CD14-positive monocyte (primary cell): Measurements from ENCODE around the gene OR12D1. TPM values are rescaled to one million over a fixed set of nuclear protein-coding genes. Genes with fewer than 3 reads are reported as not detected.

ENCODE experiments used
- DNase-seq, 3 donors: peaks; one replicate each; pipeline ENCODE4 v3.0.0-alpha.2; 2011 to 2022
- H2AFZ ChIP-seq: 2 replicates; pipeline ENCODE4 v1.6.0; 2012; ENCODE audit warnings: mild to moderate bottlenecking, low read depth, low read length, inconsistent platforms; ENCODE audit not compliant: insufficient read depth, poor library complexity, severe bottlenecking
- H3K27ac ChIP-seq, 2 donors: 1 replicate in 1 of 2; 2 replicates in 1 of 2; pipeline ENCODE4 v1.5.1; 2012 to 2013; ENCODE audit warnings: low read length in 2 of 2, control low read depth in 1 of 2, inconsistent platforms in 1 of 2, low read depth in 1 of 2, mild to moderate bottlenecking in 1 of 2
- H3K27me3 ChIP-seq, 2 donors: one replicate each; pipeline versions ENCODE4 v1.6.0 to v1.6.1; 2011 to 2013; ENCODE audit warnings: low read length in 2 of 2; ENCODE audit not compliant: control insufficient read depth in 2 of 2, insufficient read depth in 2 of 2
- H3K36me3 ChIP-seq, 2 donors: replicated peaks in 1 of 2; 1 replicate in 1 of 2; 2 replicates in 1 of 2; pipeline versions ENCODE4 v1.5.1 to v1.6.1; 2012 to 2013; ENCODE audit warnings: low read length in 2 of 2, control low read depth in 1 of 2, inconsistent platforms in 1 of 2, mild to moderate bottlenecking in 1 of 2; ENCODE audit not compliant: insufficient read depth in 2 of 2, control insufficient read depth in 1 of 2
- H3K4me1 ChIP-seq, 2 donors: 1 replicate in 1 of 2; 2 replicates in 1 of 2; pipeline versions ENCODE4 v1.5.1 to v1.6.1; 2012 to 2013; ENCODE audit warnings: low read length in 2 of 2, control low read depth in 1 of 2, inconsistent platforms in 1 of 2, mild to moderate bottlenecking in 1 of 2, moderate library complexity in 1 of 2; ENCODE audit not compliant: insufficient read depth in 2 of 2, control insufficient read depth in 1 of 2
- H3K4me2 ChIP-seq: replicated peaks from 2 replicates; pipeline ENCODE3; 2012; ENCODE audit warnings: low read length, moderate library complexity, mild to moderate bottlenecking; ENCODE audit not compliant: poor library complexity, severe bottlenecking; ENCODE audit errors: extremely low read depth
- H3K4me3 ChIP-seq, 3 experiments: fragments of 200-600 bp in 1 of 3; sonication (generic) in 1 of 3; replicated peaks in 1 of 3; 1 replicate in 2 of 3; 2 replicates in 1 of 3; pipeline ENCODE4 v1.5.1; 2011 to 2013; ENCODE audit warnings: low read length in 3 of 3, mild to moderate bottlenecking in 3 of 3, control low read depth in 2 of 3, low read depth in 2 of 3, inconsistent platforms in 1 of 3, moderate library complexity in 1 of 3
- H3K79me2 ChIP-seq: 2 replicates; pipeline ENCODE4 v1.6.0; 2012; ENCODE audit warnings: mild to moderate bottlenecking, control low read depth, inconsistent platforms, low read length, moderate library complexity; ENCODE audit not compliant: insufficient read depth
- H3K9ac ChIP-seq: 2 replicates; pipeline ENCODE4 v1.6.0; 2017; ENCODE audit warnings: low read length, mild to moderate bottlenecking; ENCODE audit not compliant: insufficient read depth, poor library complexity, severe bottlenecking
- H3K9me3 ChIP-seq, 2 donors: replicated peaks in 1 of 2; 1 replicate in 1 of 2; 2 replicates in 1 of 2; pipeline versions ENCODE4 v1.5.1 to v1.6.1; 2012 to 2013; ENCODE audit warnings: low read length in 2 of 2, control low read depth in 1 of 2; ENCODE audit not compliant: control insufficient read depth in 1 of 2, insufficient read depth in 1 of 2
- H4K20me1 ChIP-seq: 2 replicates; pipeline ENCODE4 v1.6.0; 2012; ENCODE audit warnings: mild to moderate bottlenecking, low read length, control low read depth, moderate library complexity; ENCODE audit not compliant: insufficient read depth
- H3K27ac Mint-ChIP-seq, 7 donors: one replicate each; pipeline ENCODE4 v1.8.0; 2020; ENCODE audit warnings: mild to moderate bottlenecking in 7 of 7, mixed read lengths in 7 of 7, moderate library complexity in 6 of 7, inconsistent platforms in 2 of 7
- H3K27me3 Mint-ChIP-seq, 3 donors: one replicate each; pipeline ENCODE4 v1.8.0; 2021 to 2022; ENCODE audit warnings: low read depth in 3 of 3, mild to moderate bottlenecking in 3 of 3, mixed read lengths in 3 of 3, moderate library complexity in 3 of 3, inconsistent platforms in 1 of 3
- H3K36me3 Mint-ChIP-seq, 2 donors: one replicate each; pipeline ENCODE4 v1.8.0; 2020; ENCODE audit warnings: mixed read lengths in 2 of 2, inconsistent platforms in 1 of 2, mild to moderate bottlenecking in 1 of 2
- H3K4me1 Mint-ChIP-seq: one replicate; pipeline ENCODE4 v1.8.0; 2020; ENCODE audit warnings: mild to moderate bottlenecking, mixed read lengths
- H3K4me3 Mint-ChIP-seq, 2 donors: one replicate each; pipeline ENCODE4 v1.8.0; 2020; ENCODE audit warnings: mild to moderate bottlenecking in 2 of 2, mixed read lengths in 2 of 2, moderate library complexity in 1 of 2
- H3K9me3 Mint-ChIP-seq, 7 donors: one replicate each; pipeline ENCODE4 v1.8.0; 2020 to 2022; ENCODE audit warnings: mixed read lengths in 7 of 7, mild to moderate bottlenecking in 6 of 7, moderate library complexity in 6 of 7, inconsistent platforms in 2 of 7
- CTCF ChIP-seq: fragments of 200-600 bp; IDR thresholded peaks from one replicate; pipeline ENCODE4 v1.8.0; 2022; ENCODE audit warnings: antibody characterized with exemption, mild to moderate bottlenecking
- WGBS: methylation state at CpG from one replicate; pipeline ENCODE4 v1.1.5; 2013; ENCODE audit warnings: missing lambda C conversion rate; ENCODE audit not compliant: insufficient coverage; 5-methylcytosine and 5-hydroxymethylcytosine counted together
- intact Hi-C, 2 donors: fragments of 100-400 bp; cut with micrococcal nuclease; formaldehyde crosslinking; loops; one replicate each; pipeline versions ENCODE4 v1.15.0 to v1.15.1; 2023
- polyA plus RNA-seq, 3 donors: library from polyadenylated mRNA; depleted of rRNA in 1 of 3; unstranded in 2 of 3; stranded (reverse) in 1 of 3; fragments of 300-500 nt in 2 of 3; fragments of >200 nt in 1 of 3; fragmentation: Illumina TruSeq in 2 of 3; gene quantifications; 1 replicate in 2 of 3; 2 replicates in 1 of 3; pipeline ENCODE4 v1.2.3, GENCODE V29; 2012 to 2021

OR12D1 gene
- polyA plus RNA-seq, 3 donors: not detected

- no peaks in the 10 kb centered on the region for H3K9me3 ChIP-seq
- Mint-ChIP-seq H3K9me3 (no peaks in the 10 kb centered on the region), H3K36me3 (no peaks in the 10 kb centered on the region), H3K4me1 (no peaks in the 10 kb centered on the region), H3K27ac (no peak within 1 kb of the TSS), H3K4me3 (no peak within 1 kb of the TSS), H3K27me3 (peaks cover 0 to 4% (median 2%) of the 10 kb centered on the region in 3 donors)
- no peak for DNase-seq
- H3K36me3 ChIP-seq: no peaks in the 10 kb centered on the region
- no peak for TF ChIP-seq CTCF
- no peaks in the 10 kb centered on the region for H3K4me1 ChIP-seq
- no peak within 1 kb of the TSS for H3K4me2 ChIP-seq
- WGBS: no CpG with 5 or more reads among the region's 1 CpG
- H3K27me3 ChIP-seq: no peaks in the 10 kb centered on the region
- H2AFZ ChIP-seq: no peak within 1 kb of the TSS
- no peak within 1 kb of the TSS for H3K27ac ChIP-seq
- intact Hi-C loops: no loop called here
- H3K4me3 ChIP-seq: no peak within 1 kb of the TSS
- no peak within 1 kb of the TSS for H3K9ac ChIP-seq
- H4K20me1 ChIP-seq: no peaks in the 10 kb centered on the region
- no peaks in the 10 kb centered on the region for H3K79me2 ChIP-seq
Observed at GRCh38 chr6:29375191-29375590, 39.5 kb upstream of the OR12D1 start, which contains the start of gene OR12D3. OR12D3 (minus strand) TSS chr6:29375291; CDS start chr6:29375287, 4 bp downstream.

- Histone ChIP-seq H3K79me2 (no peaks in the 10 kb centered on the region), H3K4me1 (no peaks in the 10 kb centered on the region), H3K4me3 (no peak overlapping the region), H3K27me3 (no peaks in the 10 kb centered on the region), H3K9me3 (no peaks in the 10 kb centered on the region), H3K4me2 (no peak overlapping the region), H4K20me1 (no peaks in the 10 kb centered on the region), H3K9ac (no peak overlapping the region), H2AFZ (no peak overlapping the region), H3K27ac (no peak overlapping the region), H3K36me3 (no peaks in the 10 kb centered on the region)
- no peak overlapping the region for H3K27ac Mint-ChIP-seq
- H3K9me3 Mint-ChIP-seq: no peaks in the 10 kb centered on the region
- no peak for DNase-seq
- no peak for TF ChIP-seq CTCF
- no peak overlapping the region for H3K4me3 Mint-ChIP-seq
- peaks cover 0 to 4% (median 2%) of the 10 kb centered on the region in 3 donors for H3K27me3 Mint-ChIP-seq
- intact Hi-C loops: no loop called here
- H3K36me3 Mint-ChIP-seq: no peaks in the 10 kb centered on the region
- H3K4me1 Mint-ChIP-seq: no peaks in the 10 kb centered on the region
Observed at GRCh38 chr6:29376003-29376402, 38.7 kb upstream of the OR12D1 start.
